ENCODE data around the gene ATP8A2. TPM values are rescaled to one million over a fixed set of nuclear protein-coding genes. Genes with fewer than 3 reads are reported as not detected.

ATP8A2 gene
- total RNA-seq, 1 donor from 2014 or later, result 4.2 TPM

DNA sequence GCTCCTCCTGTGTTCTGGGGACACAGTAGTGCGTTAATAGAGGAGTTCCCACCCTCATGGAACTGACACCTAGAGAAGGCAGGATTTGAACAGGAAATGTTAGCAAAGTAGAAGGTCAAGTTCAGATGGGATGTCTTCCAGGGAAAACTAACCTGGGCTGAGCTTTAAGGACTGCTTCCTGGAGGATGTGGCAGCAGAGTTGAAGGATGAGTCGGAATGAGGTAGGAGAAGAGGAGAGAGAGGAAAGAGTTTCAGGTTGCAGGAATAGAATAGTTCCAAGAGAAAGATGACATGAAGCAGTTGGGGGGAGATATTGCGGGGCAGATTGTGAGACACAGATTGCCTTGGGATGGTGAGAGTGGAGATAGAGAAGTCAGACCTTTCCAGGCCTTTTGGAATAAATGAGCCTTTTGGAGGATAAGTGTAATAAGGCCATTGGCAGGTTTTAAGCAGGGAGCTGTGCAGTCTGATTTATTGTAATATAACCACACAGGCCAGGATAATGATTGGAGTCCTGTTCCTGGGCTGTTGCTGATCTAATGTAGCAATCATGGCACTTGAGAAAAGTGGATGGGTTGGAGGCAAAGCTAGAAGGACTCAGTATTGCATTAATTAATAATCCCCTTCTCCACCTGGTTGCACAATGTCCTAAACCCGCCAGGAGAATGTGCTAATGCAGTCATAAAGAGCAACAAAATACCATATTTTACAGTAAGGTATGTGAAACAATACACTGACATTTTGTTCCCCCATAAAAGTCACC lies 474.6 kb downstream of the ATP8A2 start:
- no peak overlapping the region for H3K27ac Mint-ChIP-seq

DNA sequence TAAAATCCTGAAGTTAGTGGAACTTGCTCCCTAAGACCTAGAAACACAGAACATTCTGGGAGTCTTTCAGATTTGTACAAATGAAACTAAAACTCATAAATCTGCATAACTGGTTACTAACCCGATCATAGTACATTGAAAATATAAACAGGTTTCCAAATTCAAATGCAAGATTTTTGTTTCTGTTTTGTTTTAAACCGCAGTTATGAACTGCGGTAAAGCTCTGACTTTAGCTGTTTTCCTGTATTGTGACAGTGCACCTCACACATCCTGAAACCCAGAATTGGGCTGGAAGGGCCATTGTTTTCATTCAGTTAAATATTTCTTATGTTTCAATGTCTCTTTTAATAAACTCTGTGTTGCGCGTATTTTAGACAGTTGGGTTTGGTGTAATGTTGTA lies 475.4 kb downstream of the ATP8A2 start:
- TF ChIP-seq CTCF (IDR thresholded peaks at IDR 0.05), result no peak
- H3K27me3 ChIP-seq, result no peaks in the 10 kb centered on the region
- no peaks in the 10 kb centered on the region for H3F3A ChIP-seq (ENCODE audit: low read depth)
- H3K27ac ChIP-seq, result no peak overlapping the region
- H3K4me1 ChIP-seq, result peaks cover 27% of the 10 kb centered on the region
- no peaks in the 10 kb centered on the region for H3K36me3 ChIP-seq
- no peaks in the 10 kb centered on the region for H3K79me2 ChIP-seq (ENCODE audit: low read depth)
- Mint-ChIP-seq H3K27me3 (ENCODE audit: insufficient read depth, low read depth) (peaks cover 8% of the 10 kb centered on the region), H3K4me3 (no peak overlapping the region), H3K36me3 (no peaks in the 10 kb centered on the region), H3K4me1 (peaks cover 3% of the 10 kb centered on the region), H3K27ac (no peak overlapping the region), H3K9me3 (no peaks in the 10 kb centered on the region)
- H2AFZ ChIP-seq (replicated peaks), result no peak overlapping the region
- H3K9ac ChIP-seq, result no peak overlapping the region
- H3K9me3 ChIP-seq (ENCODE audit: low read depth), result no peaks in the 10 kb centered on the region
- H3K4me2 ChIP-seq, result no peak overlapping the region
- H4K20me1 ChIP-seq (ENCODE audit: low read depth), result no peaks in the 10 kb centered on the region
- no peak for DNase-seq (ENCODE audit: low spot score)
- no peak overlapping the region for H3K4me3 ChIP-seq

More for the DNA sequence above, 474.6 kb downstream of the ATP8A2 start:
- H3K4me2 ChIP-seq, result no peak overlapping the region
- H3K27ac ChIP-seq, result no peak overlapping the region
- H3K36me3 ChIP-seq, result no peaks in the 10 kb centered on the region
- H3K36me3 Mint-ChIP-seq, result no peaks in the 10 kb centered on the region
- DNase-seq (ENCODE audit: low spot score), result no peak
- peaks cover 8% of the 10 kb centered on the region for H3K27me3 Mint-ChIP-seq (ENCODE audit: insufficient read depth, low read depth)
- H3F3A ChIP-seq (ENCODE audit: low read depth), result no peaks in the 10 kb centered on the region
- H3K9ac ChIP-seq, result no peak overlapping the region
- H3K9me3 Mint-ChIP-seq, result peaks cover 2% of the 10 kb centered on the region
- peaks cover 27% of the 10 kb centered on the region for H3K4me1 ChIP-seq
- H3K4me3 Mint-ChIP-seq, result no peak overlapping the region
- TF ChIP-seq EZH2 (IDR thresholded peaks at IDR 0.05), result no peak
- no peak for TF ChIP-seq CTCF (IDR thresholded peaks at IDR 0.05)
- no peak for TF ChIP-seq EZH2phosphoT487 (IDR thresholded peaks at IDR 0.05)
- no peak overlapping the region for H2AFZ ChIP-seq (replicated peaks)
- peaks cover 3% of the 10 kb centered on the region for H3K4me1 Mint-ChIP-seq
- H3K27me3 ChIP-seq, result no peaks in the 10 kb centered on the region
- no peaks in the 10 kb centered on the region for H3K79me2 ChIP-seq (ENCODE audit: low read depth)
- no peaks in the 10 kb centered on the region for H4K20me1 ChIP-seq (ENCODE audit: low read depth)
- H3K4me3 ChIP-seq, result no peak overlapping the region
- no peaks in the 10 kb centered on the region for H3K9me3 ChIP-seq (ENCODE audit: low read depth)

DNA sequence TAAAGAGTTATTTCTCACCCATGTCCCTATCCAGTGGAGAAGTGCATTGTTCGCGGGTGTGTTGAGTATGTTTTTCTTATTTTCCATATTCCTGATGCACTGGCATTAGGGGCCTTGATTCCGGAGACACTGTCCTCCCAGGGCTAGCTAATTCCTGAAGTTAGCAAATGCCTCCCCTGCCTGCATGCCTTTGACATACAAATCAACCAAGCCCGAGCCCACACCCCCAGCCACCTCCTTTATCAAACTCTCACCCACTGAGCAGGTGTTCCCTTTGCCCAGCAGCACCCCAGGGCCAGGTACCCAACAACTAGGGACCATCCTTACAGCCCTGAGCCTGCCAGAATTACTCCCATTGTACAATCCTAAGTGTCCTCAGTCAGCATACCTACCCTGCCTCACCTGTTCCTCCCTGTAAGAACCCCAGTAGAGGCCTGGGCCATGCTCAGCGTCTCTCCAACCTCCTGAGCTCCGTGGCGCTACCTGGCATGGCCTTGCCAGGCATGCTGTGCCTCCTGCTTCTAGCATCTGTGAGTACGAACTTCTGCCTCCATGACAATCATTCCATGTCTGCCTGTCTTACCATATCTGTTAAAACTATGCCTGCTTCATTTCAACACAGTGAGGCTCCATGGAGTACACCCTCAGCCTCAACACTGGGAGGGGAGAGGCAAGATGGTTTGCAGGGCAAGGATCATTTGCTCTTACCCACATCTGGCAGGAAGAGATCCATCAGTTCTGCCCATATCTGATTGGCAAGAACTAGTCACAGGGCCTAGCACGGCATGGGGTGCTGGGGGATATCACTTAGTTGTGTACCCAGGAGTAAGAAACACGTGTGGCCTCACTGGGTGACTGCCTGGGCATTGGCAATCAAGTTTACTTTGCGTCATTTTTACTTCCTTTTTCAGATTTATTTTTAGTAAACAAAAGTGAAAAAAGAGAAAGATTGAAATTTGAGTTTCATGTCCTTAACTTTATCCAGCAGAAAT lies 476.2 kb downstream of the ATP8A2 start:
- H3K4me1 Mint-ChIP-seq, result peaks cover 3% of the 10 kb centered on the region

More for the DNA sequence above, 476.2 kb downstream of the ATP8A2 start:
- Histone ChIP-seq H2AFZ (replicated peaks) (peak overlapping the region; percentile 58), H3K27ac (no peak overlapping the region), H3K36me3 (no peaks in the 10 kb centered on the region), H3K4me1 (peaks cover 27% of the 10 kb centered on the region), H3K4me3 (no peak overlapping the region), H4K20me1 (ENCODE audit: low read depth) (no peaks in the 10 kb centered on the region), H3K4me2 (no peak overlapping the region), H3K9me3 (ENCODE audit: low read depth) (no peaks in the 10 kb centered on the region), H3F3A (ENCODE audit: low read depth) (no peaks in the 10 kb centered on the region), H3K79me2 (ENCODE audit: low read depth) (no peaks in the 10 kb centered on the region), H3K27me3 (no peaks in the 10 kb centered on the region), H3K9ac (no peak overlapping the region)
- Mint-ChIP-seq H3K36me3 (no peaks in the 10 kb centered on the region), H3K27ac (no peak overlapping the region), H3K4me3 (no peak overlapping the region), H3K9me3 (no peaks in the 10 kb centered on the region), H3K27me3 (ENCODE audit: insufficient read depth, low read depth) (peaks cover 8% of the 10 kb centered on the region)
- no peak for DNase-seq (ENCODE audit: low spot score)
- TF ChIP-seq CTCF (IDR thresholded peaks at IDR 0.05) (no peak), EZH2phosphoT487 (IDR thresholded peaks at IDR 0.05) (no peak), EZH2 (IDR thresholded peaks at IDR 0.05) (no peak)

All from neural progenitor cell (in vitro differentiated cells).